ENCODE measurements around the gene ZNF526. TPM values are rescaled to one million over a fixed set of nuclear protein-coding genes. Genes with fewer than 3 reads are reported as not detected.

The ZNF526 gene
- total and polyA plus RNA-seq, 2 donors (not counting 1 experiment from before 2014, with no cell fraction given): 4.9 to 21.3 TPM

GRCh38 chr19:42273407-42274064, 53.4 kb downstream of the ZNF526 start:
- Histone ChIP-seq H3K9me3 (ENCODE audit: control extremely low read depth in 1 of 3, control insufficient read depth in 2 of 3, insufficient read depth in 1 of 3, low read length in 2 of 3) (no peaks in the 10 kb centered on the region), H3K4me3 (ENCODE audit: control extremely low read depth in 1 of 5, extremely low read depth in 1 of 5, insufficient read depth in 1 of 5, low read depth in 2 of 5, low read length in 4 of 5) (no peak overlapping the region), H2AFZ (ENCODE audit: insufficient read depth, low read depth, low read length, poor library complexity, severe bottlenecking) (no peak overlapping the region), H4K20me1 (ENCODE audit: control insufficient read depth, insufficient read depth, low read length, poor library complexity, severe bottlenecking) (peaks cover 7% of the 10 kb centered on the region), H3K27ac (ENCODE audit: low read length in 2 of 2) (no peak overlapping the region), H3K9ac (ENCODE audit: low read length) (no peak overlapping the region), H3K36me3 (replicated peaks in 1 of 2; ENCODE audit: control extremely low read depth in 1 of 2, control insufficient read depth in 1 of 2, extremely low read depth in 1 of 2, insufficient read depth in 2 of 2, low read length in 1 of 2) (peaks cover 0 to 30% of the 10 kb centered on the region in 2 experiments), H3K27me3 (replicated peaks in 1 of 4; ENCODE audit: control extremely low read depth in 1 of 4, control insufficient read depth in 3 of 4, insufficient read depth in 4 of 4, low read length in 3 of 4) (no peaks in the 10 kb centered on the region), H3K4me1 (ENCODE audit: control insufficient read depth in 2 of 2, insufficient read depth in 2 of 2, low read length in 2 of 2) (peaks cover 21 to 32% of the 10 kb centered on the region in 2 donors), H3K79me2 (ENCODE audit: control insufficient read depth, insufficient read depth, low read length) (peaks cover 89% of the 10 kb centered on the region), H3K4me2 (replicated peaks; ENCODE audit: low read depth, low read length, poor library complexity, severe bottlenecking) (no peak overlapping the region)
- CTCF ChIA-PET: no interaction called here
- intact Hi-C loops (cut with micrococcal nuclease): no loop called here
- TF ChIP-seq CTCF (IDR thresholded peaks at IDR 0.05): no peak
- no peak for TF ChIP-seq EZH2 (IDR thresholded peaks at IDR 0.05; ENCODE audit: borderline replicate concordance, insufficient read depth, low read depth, low read length, poor library complexity, severe bottlenecking)
- no peaks in the 10 kb centered on the region for H3K9me3 Mint-ChIP-seq (ENCODE audit: insufficient read depth)
- no peak overlapping the region for H3K4me3 Mint-ChIP-seq
- POLR2A ChIA-PET: interaction anchor here (0.6 kb wide), 1 partner anchor 15 kb away, joined by 6 read pairs; no protein-coding TSS in a partner anchor
- H3K4me1 Mint-ChIP-seq: peaks cover 45% of the 10 kb centered on the region
- 98% methylated on average over 37 of the region's 43 CpGs for WGBS (ENCODE audit: insufficient coverage)
- ATAC-seq (ENCODE audit: low read depth) (no peak), DNase-seq (peak; percentile 16)
- H3K27ac Mint-ChIP-seq: no peak overlapping the region
- H3K27me3 Mint-ChIP-seq: no peaks in the 10 kb centered on the region

- intact Hi-C loops (cut with micrococcal nuclease): no loop called here
- Histone ChIP-seq H3K27me3 (replicated peaks in 1 of 4; ENCODE audit: control extremely low read depth in 1 of 4, control insufficient read depth in 3 of 4, insufficient read depth in 4 of 4, low read length in 3 of 4) (no peaks in the 10 kb centered on the region), H4K20me1 (ENCODE audit: control insufficient read depth, insufficient read depth, low read length, poor library complexity, severe bottlenecking) (peaks cover 7% of the 10 kb centered on the region), H3K79me2 (ENCODE audit: control insufficient read depth, insufficient read depth, low read length) (peaks cover 96% of the 10 kb centered on the region), H3K9ac (ENCODE audit: low read length) (no peak overlapping the region), H3K4me3 (ENCODE audit: control extremely low read depth in 1 of 5, extremely low read depth in 1 of 5, insufficient read depth in 1 of 5, low read depth in 2 of 5, low read length in 4 of 5) (no peak overlapping the region), H3K27ac (ENCODE audit: low read length in 2 of 2) (no peak overlapping the region), H3K36me3 (replicated peaks in 1 of 2; ENCODE audit: control extremely low read depth in 1 of 2, control insufficient read depth in 1 of 2, extremely low read depth in 1 of 2, insufficient read depth in 2 of 2, low read length in 1 of 2) (peaks cover 0 to 30% of the 10 kb centered on the region in 2 experiments), H2AFZ (ENCODE audit: insufficient read depth, low read depth, low read length, poor library complexity, severe bottlenecking) (no peak overlapping the region), H3K9me3 (ENCODE audit: control extremely low read depth in 1 of 3, control insufficient read depth in 2 of 3, insufficient read depth in 1 of 3, low read length in 2 of 3) (no peaks in the 10 kb centered on the region), H3K4me2 (replicated peaks; ENCODE audit: low read depth, low read length, poor library complexity, severe bottlenecking) (no peak overlapping the region), H3K4me1 (ENCODE audit: control insufficient read depth in 2 of 2, insufficient read depth in 2 of 2, low read length in 2 of 2) (peaks cover 27 to 38% of the 10 kb centered on the region in 2 donors)
- CTCF ChIA-PET: interaction anchor here (1.2 kb wide), 1 partner anchor 165 kb away, joined by 4 read pairs; no protein-coding TSS in a partner anchor
- POLR2A ChIA-PET: no interaction called here
- Mint-ChIP-seq H3K27me3 (no peaks in the 10 kb centered on the region), H3K9me3 (ENCODE audit: insufficient read depth) (no peaks in the 10 kb centered on the region), H3K4me3 (no peak overlapping the region), H3K4me1 (peaks cover 51% of the 10 kb centered on the region), H3K27ac (no peak overlapping the region)
- ATAC-seq (ENCODE audit: low read depth): no peak
- peak; percentile 16 for DNase-seq
- WGBS (ENCODE audit: insufficient coverage): 96% methylated on average over 20 of the region's 22 CpGs
- no peak for TF ChIP-seq CTCF (IDR thresholded peaks at IDR 0.05)
- no peak for TF ChIP-seq EZH2 (IDR thresholded peaks at IDR 0.05; ENCODE audit: borderline replicate concordance, insufficient read depth, low read depth, low read length, poor library complexity, severe bottlenecking)
Observed at GRCh38 chr19:42274065-42274682, 54.1 kb downstream of the ZNF526 start.

Measured in B cell (primary cell).